Transverse colon (tissue), 4 donors: ENCODE data around the gene OR10G3.

Experiments used
- EP300 ChIP-seq: sonication (generic); formaldehyde crosslinking; IDR thresholded peaks from one replicate; pipeline ENCODE4 v1.6.1; 2017; ENCODE audit warnings: antibody characterized with exemption, low read depth
- POLR2AphosphoS5 ChIP-seq, 3 donors: sonication (generic); formaldehyde crosslinking; IDR thresholded peaks; one replicate each; pipeline ENCODE4 v1.6.1; 2016; ENCODE audit warnings: antibody characterized with exemption in 3 of 3
- TF ChIP-seq, protein P1 (sequence below), 5 experiments: fragments of 200-600 bp in 3 of 5; fragments of 450-650 bp in 2 of 5; sonication (generic) in 3 of 5; IDR thresholded peaks; 1 replicate in 2 of 5; 2 replicates in 3 of 5; pipeline ENCODE4 v1.5.1; 2016 to 2017; ENCODE audit warnings: antibody characterized with exemption in 5 of 5, inconsistent platforms in 3 of 5, mild to moderate bottlenecking in 2 of 5, moderate library complexity in 1 of 5

DNA sequence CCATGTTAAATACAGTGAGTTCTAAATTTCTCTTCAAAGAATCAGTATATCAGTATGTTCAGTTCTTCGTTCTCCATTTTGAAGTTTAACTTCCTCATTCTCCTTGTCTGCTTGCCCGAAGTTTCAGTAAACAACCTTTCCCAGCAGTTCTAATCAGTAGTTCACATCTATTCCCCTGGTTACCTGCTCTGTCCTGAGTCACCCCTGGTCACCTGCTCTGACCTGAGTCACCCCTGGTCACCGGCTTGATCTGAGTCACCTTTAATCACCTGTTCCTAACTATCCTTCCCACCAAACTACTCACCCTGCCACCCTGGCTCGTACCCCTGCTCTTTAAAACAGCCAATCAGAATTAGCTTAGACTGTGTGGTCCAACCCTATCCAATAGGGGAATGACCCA, 9.4 kb upstream of the OR10G3 start:
- no peak for TF ChIP-seq EP300
- TF ChIP-seq POLR2AphosphoS5 (IDR thresholded peaks at IDR 0.05) = no peak
- TF ChIP-seq, protein P1, sequence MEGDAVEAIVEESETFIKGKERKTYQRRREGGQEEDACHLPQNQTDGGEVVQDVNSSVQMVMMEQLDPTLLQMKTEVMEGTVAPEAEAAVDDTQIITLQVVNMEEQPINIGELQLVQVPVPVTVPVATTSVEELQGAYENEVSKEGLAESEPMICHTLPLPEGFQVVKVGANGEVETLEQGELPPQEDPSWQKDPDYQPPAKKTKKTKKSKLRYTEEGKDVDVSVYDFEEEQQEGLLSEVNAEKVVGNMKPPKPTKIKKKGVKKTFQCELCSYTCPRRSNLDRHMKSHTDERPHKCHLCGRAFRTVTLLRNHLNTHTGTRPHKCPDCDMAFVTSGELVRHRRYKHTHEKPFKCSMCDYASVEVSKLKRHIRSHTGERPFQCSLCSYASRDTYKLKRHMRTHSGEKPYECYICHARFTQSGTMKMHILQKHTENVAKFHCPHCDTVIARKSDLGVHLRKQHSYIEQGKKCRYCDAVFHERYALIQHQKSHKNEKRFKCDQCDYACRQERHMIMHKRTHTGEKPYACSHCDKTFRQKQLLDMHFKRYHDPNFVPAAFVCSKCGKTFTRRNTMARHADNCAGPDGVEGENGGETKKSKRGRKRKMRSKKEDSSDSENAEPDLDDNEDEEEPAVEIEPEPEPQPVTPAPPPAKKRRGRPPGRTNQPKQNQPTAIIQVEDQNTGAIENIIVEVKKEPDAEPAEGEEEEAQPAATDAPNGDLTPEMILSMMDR (IDR thresholded peaks at IDR 0.05) = no peak
